H1 (cell line): ENCODE measurements around the gene HPN. TPM values are rescaled to one million over a fixed set of nuclear protein-coding genes. Genes with fewer than 3 reads are reported as not detected.

Source experiments
- ATF3 ChIP-seq: IDR thresholded peaks from 2 replicates; pipeline ENCODE4 v1.6.1; 2011; ENCODE audit warnings: low read depth, mild to moderate bottlenecking, low read length; ENCODE audit not compliant: insufficient read depth
- CHD7 ChIP-seq: fragments of 300-600 bp; sonication (generic); IDR thresholded peaks from 2 replicates; pipeline ENCODE4 v1.7.1; 2012; ENCODE audit warnings: low read length, moderate library complexity, mild to moderate bottlenecking, inconsistent platforms; ENCODE audit not compliant: insufficient replicate concordance
- CREB1 ChIP-seq: IDR thresholded peaks from 2 replicates; pipeline ENCODE4 v1.6.1; 2012; ENCODE audit warnings: inconsistent platforms
- EGR1 ChIP-seq: IDR thresholded peaks from 2 replicates; pipeline ENCODE4 v1.6.1; 2011; ENCODE audit warnings: low read depth, low read length, borderline replicate concordance
- HDAC6 ChIP-seq: IDR thresholded peaks from one replicate; pipeline ENCODE4 v1.7.1; 2012; ENCODE audit warnings: low read depth, mild to moderate bottlenecking, inconsistent platforms, low read length, moderate library complexity
- POLR2AphosphoS5 ChIP-seq: IDR thresholded peaks from 2 replicates; pipeline ENCODE4 v1.6.1; 2011; ENCODE audit warnings: low read depth, low read length
- RAD21 ChIP-seq, 2 experiments: IDR thresholded peaks in 1 of 2; conservative IDR thresholded peaks in 1 of 2; 2 replicates each; pipeline ENCODE4 v1.6.1; 2011; ENCODE audit warnings: low read depth in 2 of 2, low read length in 2 of 2, improper control_type of control experiment in 1 of 2, inconsistent platforms in 1 of 2, mild to moderate bottlenecking in 1 of 2, moderate library complexity in 1 of 2
- SUZ12 ChIP-seq: fragments of 200-600 bp; sonication (generic); IDR thresholded peaks from 2 replicates; pipeline ENCODE4 v1.6.1; 2012; ENCODE audit warnings: mild to moderate bottlenecking, inconsistent platforms, low read length, moderate library complexity, mixed read lengths
- TAF1 ChIP-seq: IDR thresholded peaks from 2 replicates; pipeline ENCODE4 v1.6.1; 2011; ENCODE audit warnings: mild to moderate bottlenecking, low read depth, low read length
- polyA plus RNA-seq, 7 experiments: library from polyadenylated mRNA; depleted of rRNA in 3 of 7; stranded (reverse) in 5 of 7; unstranded in 2 of 7; fragments of >200 nt in 5 of 7; fragments of 200-250 nt in 2 of 7; gene quantifications; 1 replicate in 5 of 7; 2 replicates in 1 of 7; 4 replicates in 1 of 7; pipeline versions ENCODE4 v1.2.1 to v1.2.3, GENCODE V29; 2011 to 2013; ENCODE audit warnings: missing spikeins in 2 of 7, mixed read lengths in 2 of 7
- total RNA-seq: library from RNA; stranded (reverse); fragmentation: NEBNext Ultra II Directional; extraction: Animal tissue kit (Norgen Biotek cat#: 25700); gene quantifications from 2 replicates; pipeline ENCODE4 v1.2.1, GENCODE V29; 2021

Gene HPN
- total and polyA plus RNA-seq, 2 of the 8 experiments (the other 6 are each of a cell fraction or from before 2014, with no cell fraction given): 14.7 to 33.7 TPM

GRCh38 chr19:35105411-35106290 is 64.1 kb downstream of the HPN start (continued):
- TF ChIP-seq CHD7 (no peak), HDAC6 (no peak), CREB1 (no peak), EGR1 (no peak), RAD21 (IDR thresholded peaks at IDR 0.05 in 1 of 2, conservative IDR thresholded peaks at IDR 0.05 in 1 of 2; ENCODE audit: low read depth in 2 of 2, low read length in 2 of 2) (no peak), SUZ12 (no peak), ATF3 (no peak), POLR2AphosphoS5 (no peak), TAF1 (no peak)
